Liver (tissue), 3 donors: Measurements from ENCODE around the gene ZBTB38.

Source experiments
- JUND ChIP-seq, 2 donors: IDR thresholded peaks; 2 replicates each; pipeline ENCODE4 v1.6.1; 2016; ENCODE audit warnings: antibody characterized with exemption in 2 of 2
- RXRA ChIP-seq, 2 donors: IDR thresholded peaks; 2 replicates each; pipeline ENCODE4 v1.6.1; 2017 to 2018; ENCODE audit warnings: antibody characterized with exemption in 2 of 2, mild to moderate bottlenecking in 1 of 2
- TAF1 ChIP-seq: conservative IDR thresholded peaks from 2 replicates; pipeline ENCODE4 v1.6.1; 2016; ENCODE audit warnings: antibody characterized with exemption, mild to moderate bottlenecking
- TF ChIP-seq, protein P1 (sequence below): fragments of 150-350 bp; IDR thresholded peaks from 2 replicates; pipeline ENCODE4 v1.5.1; 2017; ENCODE audit warnings: improper control_type of control experiment, low read depth, low read length; ENCODE audit not compliant: missing input control
- TF ChIP-seq, protein P2 (sequence below): IDR thresholded peaks from 2 replicates; pipeline ENCODE4 v1.6.1; 2016; ENCODE audit warnings: antibody characterized with exemption
- donor health status: healthy.
- donor health status: healthy.

DNA sequence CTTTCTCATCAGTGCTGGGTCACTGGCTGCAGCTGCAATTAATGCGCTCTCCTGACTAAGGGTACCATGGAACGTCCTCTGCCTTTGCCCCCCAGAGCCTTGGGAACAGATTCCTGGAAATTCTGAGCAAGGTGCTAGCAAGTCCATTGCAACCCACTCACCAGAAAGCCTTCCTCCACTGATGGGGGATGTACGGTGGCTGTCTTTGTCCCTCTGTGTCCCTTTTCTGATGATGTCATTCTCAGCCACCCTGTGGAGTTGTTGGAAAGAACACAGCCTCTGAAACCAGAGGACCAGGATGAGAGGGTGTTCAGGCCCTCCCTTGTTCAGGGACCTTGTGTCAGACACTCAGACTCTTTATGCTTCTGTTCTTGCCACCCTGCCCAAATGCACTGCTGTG is 38.1 kb upstream of the ZBTB38 start:
- TF ChIP-seq, protein P1, sequence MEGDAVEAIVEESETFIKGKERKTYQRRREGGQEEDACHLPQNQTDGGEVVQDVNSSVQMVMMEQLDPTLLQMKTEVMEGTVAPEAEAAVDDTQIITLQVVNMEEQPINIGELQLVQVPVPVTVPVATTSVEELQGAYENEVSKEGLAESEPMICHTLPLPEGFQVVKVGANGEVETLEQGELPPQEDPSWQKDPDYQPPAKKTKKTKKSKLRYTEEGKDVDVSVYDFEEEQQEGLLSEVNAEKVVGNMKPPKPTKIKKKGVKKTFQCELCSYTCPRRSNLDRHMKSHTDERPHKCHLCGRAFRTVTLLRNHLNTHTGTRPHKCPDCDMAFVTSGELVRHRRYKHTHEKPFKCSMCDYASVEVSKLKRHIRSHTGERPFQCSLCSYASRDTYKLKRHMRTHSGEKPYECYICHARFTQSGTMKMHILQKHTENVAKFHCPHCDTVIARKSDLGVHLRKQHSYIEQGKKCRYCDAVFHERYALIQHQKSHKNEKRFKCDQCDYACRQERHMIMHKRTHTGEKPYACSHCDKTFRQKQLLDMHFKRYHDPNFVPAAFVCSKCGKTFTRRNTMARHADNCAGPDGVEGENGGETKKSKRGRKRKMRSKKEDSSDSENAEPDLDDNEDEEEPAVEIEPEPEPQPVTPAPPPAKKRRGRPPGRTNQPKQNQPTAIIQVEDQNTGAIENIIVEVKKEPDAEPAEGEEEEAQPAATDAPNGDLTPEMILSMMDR, result no peak
- TF ChIP-seq TAF1, result no peak
- TF ChIP-seq JUND (IDR thresholded peaks at IDR 0.05), result no peak
- TF ChIP-seq RXRA (IDR thresholded peaks at IDR 0.05), result no peak
- TF ChIP-seq, protein P2, sequence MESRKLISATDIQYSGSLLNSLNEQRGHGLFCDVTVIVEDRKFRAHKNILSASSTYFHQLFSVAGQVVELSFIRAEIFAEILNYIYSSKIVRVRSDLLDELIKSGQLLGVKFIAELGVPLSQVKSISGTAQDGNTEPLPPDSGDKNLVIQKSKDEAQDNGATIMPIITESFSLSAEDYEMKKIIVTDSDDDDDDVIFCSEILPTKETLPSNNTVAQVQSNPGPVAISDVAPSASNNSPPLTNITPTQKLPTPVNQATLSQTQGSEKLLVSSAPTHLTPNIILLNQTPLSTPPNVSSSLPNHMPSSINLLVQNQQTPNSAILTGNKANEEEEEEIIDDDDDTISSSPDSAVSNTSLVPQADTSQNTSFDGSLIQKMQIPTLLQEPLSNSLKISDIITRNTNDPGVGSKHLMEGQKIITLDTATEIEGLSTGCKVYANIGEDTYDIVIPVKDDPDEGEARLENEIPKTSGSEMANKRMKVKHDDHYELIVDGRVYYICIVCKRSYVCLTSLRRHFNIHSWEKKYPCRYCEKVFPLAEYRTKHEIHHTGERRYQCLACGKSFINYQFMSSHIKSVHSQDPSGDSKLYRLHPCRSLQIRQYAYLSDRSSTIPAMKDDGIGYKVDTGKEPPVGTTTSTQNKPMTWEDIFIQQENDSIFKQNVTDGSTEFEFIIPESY, result no peak
